ENCODE data around the gene COL4A2.

Gene COL4A2

DNA sequence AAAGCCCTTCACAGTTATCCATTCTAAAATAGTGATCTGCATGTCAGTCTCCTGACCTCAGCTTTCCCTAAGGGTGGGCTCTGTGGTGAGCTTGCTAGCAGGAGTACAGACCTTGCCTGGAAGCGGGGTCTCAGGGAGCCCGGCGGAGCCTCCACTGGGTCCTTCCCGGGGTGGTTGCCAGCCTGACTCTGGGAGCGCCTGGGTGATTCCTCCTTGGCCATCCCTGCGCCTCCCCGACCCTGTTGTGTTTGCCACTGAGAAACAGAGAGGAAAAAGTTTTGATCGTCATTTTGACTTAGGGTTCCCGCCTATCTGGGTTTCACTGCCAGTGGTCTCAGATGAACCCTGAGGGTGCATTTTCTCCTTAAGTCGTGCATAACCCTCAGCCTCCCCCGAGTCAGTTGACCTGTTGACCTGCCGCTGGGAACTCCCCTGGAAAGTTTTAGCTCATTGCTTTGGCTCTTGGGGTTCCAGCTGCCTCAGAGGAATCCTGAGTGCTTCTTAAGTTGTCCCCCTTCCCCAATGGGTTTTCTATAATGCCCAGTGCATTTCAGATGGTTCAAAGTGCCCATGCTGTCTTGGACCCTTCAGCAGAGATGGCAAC, 136.6 kb downstream of the COL4A2 start:
- no peak overlapping the region for H3K4me3 ChIP-seq (ENCODE audit: low read depth, low read length)
- no peaks in the 10 kb centered on the region for H3K9me3 ChIP-seq (ENCODE audit: control insufficient read depth, insufficient read depth, low read length)
- H3K36me3 ChIP-seq (ENCODE audit: control insufficient read depth, insufficient read depth, low read length): peaks cover 7% of the 10 kb centered on the region
- H3K4me1 ChIP-seq (ENCODE audit: control insufficient read depth, insufficient read depth, low read length): no peaks in the 10 kb centered on the region
- H3K9ac ChIP-seq (ENCODE audit: low read depth, low read length): no peak overlapping the region
- no peaks in the 10 kb centered on the region for H3K27me3 ChIP-seq (ENCODE audit: control insufficient read depth, insufficient read depth, low read length)

DNA sequence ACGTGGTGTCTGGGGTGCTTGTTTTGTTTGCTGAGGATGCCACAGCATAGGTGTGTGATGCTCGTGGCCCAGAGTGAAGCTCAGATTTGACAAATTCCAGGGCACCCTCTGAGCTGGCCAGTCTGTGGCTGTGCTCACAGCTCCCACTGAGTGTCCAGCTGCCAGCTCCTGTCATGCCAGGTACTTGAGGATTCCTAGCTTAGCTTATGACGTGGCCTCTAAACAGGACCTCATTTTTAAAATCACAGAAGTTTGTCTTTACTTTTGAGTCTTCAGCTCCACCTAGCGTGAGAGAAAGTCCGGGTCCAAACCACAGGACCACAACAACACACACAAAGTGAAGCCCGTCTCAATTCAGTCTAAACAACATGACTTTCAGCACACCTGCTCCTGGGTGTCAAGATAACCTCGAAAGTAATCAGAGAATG, 137.2 kb downstream of the COL4A2 start:
- H3K9ac ChIP-seq (ENCODE audit: low read depth, low read length): no peak overlapping the region
- H3K27me3 ChIP-seq (ENCODE audit: control insufficient read depth, insufficient read depth, low read length): no peaks in the 10 kb centered on the region
- no peaks in the 10 kb centered on the region for H3K9me3 ChIP-seq (ENCODE audit: control insufficient read depth, insufficient read depth, low read length)
- no peak overlapping the region for H3K4me3 ChIP-seq (ENCODE audit: low read depth, low read length)
- H3K36me3 ChIP-seq (ENCODE audit: control insufficient read depth, insufficient read depth, low read length): peaks cover 7% of the 10 kb centered on the region
- no peaks in the 10 kb centered on the region for H3K4me1 ChIP-seq (ENCODE audit: control insufficient read depth, insufficient read depth, low read length)

DNA sequence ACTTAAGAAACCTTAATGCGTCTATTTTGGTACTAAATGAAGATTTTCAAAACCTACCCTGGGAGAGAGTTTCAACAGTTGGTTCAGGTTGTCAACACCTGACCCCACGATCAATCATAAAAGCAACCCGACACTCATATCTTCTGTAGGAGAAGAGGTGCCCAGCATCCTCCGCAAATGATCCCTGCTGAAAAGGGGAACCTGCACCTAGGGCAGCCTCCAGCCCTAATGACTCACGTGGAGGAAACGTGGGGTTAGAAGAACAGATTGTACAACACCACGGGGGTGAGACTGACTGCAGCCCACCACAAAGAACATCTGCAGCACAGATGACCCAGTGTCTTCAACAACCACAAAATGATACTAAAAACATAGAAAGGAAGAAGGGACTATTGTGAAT, 138.1 kb downstream of the COL4A2 start:
- Histone ChIP-seq H3K4me1 (ENCODE audit: control insufficient read depth, insufficient read depth, low read length) (no peaks in the 10 kb centered on the region), H3K36me3 (ENCODE audit: control insufficient read depth, insufficient read depth, low read length) (peaks cover 7% of the 10 kb centered on the region)

GRCh38 chr13:110445722-110446574, 138.9 kb downstream of the COL4A2 start:
- no peak overlapping the region for H3K4me3 ChIP-seq (ENCODE audit: low read depth, low read length)
- peaks cover 12% of the 10 kb centered on the region for H3K36me3 ChIP-seq (ENCODE audit: control insufficient read depth, insufficient read depth, low read length)
- H3K9me3 ChIP-seq (ENCODE audit: control insufficient read depth, insufficient read depth, low read length): no peaks in the 10 kb centered on the region
- H3K27me3 ChIP-seq (ENCODE audit: control insufficient read depth, insufficient read depth, low read length): no peaks in the 10 kb centered on the region
- H3K4me1 ChIP-seq (ENCODE audit: control insufficient read depth, insufficient read depth, low read length): no peaks in the 10 kb centered on the region
- no peak overlapping the region for H3K9ac ChIP-seq (ENCODE audit: low read depth, low read length)

More for the DNA sequence above, 138.1 kb downstream of the COL4A2 start:
- no peaks in the 10 kb centered on the region for H3K27me3 ChIP-seq (ENCODE audit: control insufficient read depth, insufficient read depth, low read length)
- H3K4me3 ChIP-seq (ENCODE audit: low read depth, low read length): no peak overlapping the region
- no peaks in the 10 kb centered on the region for H3K9me3 ChIP-seq (ENCODE audit: control insufficient read depth, insufficient read depth, low read length)
- H3K9ac ChIP-seq (ENCODE audit: low read depth, low read length): no peak overlapping the region

- Histone ChIP-seq H3K36me3 (ENCODE audit: control insufficient read depth, insufficient read depth, low read length) (peaks cover 13% of the 10 kb centered on the region), H3K9me3 (ENCODE audit: control insufficient read depth, insufficient read depth, low read length) (no peaks in the 10 kb centered on the region), H3K9ac (ENCODE audit: low read depth, low read length) (no peak overlapping the region), H3K4me3 (ENCODE audit: low read depth, low read length) (no peak overlapping the region), H3K4me1 (ENCODE audit: control insufficient read depth, insufficient read depth, low read length) (no peaks in the 10 kb centered on the region), H3K27me3 (ENCODE audit: control insufficient read depth, insufficient read depth, low read length) (no peaks in the 10 kb centered on the region)
Observed at GRCh38 chr13:110446575-110446890, 139.4 kb downstream of the COL4A2 start.

DNA sequence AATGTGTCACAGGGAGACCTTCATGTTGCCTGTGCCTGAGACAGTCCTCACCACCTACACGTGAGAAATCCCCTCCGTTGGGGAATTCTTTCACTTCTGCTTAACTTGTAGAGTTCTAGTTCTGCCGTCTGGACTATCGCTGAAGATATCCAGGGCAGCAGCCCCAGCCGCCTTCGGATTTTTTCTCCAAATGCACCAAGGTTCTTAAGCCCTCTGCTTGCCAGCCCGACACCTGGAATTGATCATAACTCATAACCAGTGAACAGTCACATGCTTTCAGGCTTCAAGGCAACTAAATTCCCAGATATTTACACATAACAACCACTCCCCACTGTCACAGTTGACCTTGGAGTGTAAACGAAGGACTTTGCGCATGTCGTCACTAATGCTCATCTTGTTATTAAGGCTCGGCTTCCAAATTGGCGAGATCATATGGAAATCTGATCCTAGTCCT, 140.0 kb downstream of the COL4A2 start:
- Histone ChIP-seq H3K27me3 (ENCODE audit: control insufficient read depth, insufficient read depth, low read length) (no peaks in the 10 kb centered on the region), H3K4me3 (ENCODE audit: low read depth, low read length) (no peak overlapping the region), H3K36me3 (ENCODE audit: control insufficient read depth, insufficient read depth, low read length) (peaks cover 12% of the 10 kb centered on the region), H3K9ac (ENCODE audit: low read depth, low read length) (no peak overlapping the region), H3K9me3 (ENCODE audit: control insufficient read depth, insufficient read depth, low read length) (no peaks in the 10 kb centered on the region), H3K4me1 (ENCODE audit: control insufficient read depth, insufficient read depth, low read length) (no peaks in the 10 kb centered on the region)

- Histone ChIP-seq H3K27me3 (ENCODE audit: control insufficient read depth, insufficient read depth, low read length) (no peaks in the 10 kb centered on the region), H3K4me1 (ENCODE audit: control insufficient read depth, insufficient read depth, low read length) (no peaks in the 10 kb centered on the region), H3K4me3 (ENCODE audit: low read depth, low read length) (no peak overlapping the region), H3K36me3 (ENCODE audit: control insufficient read depth, insufficient read depth, low read length) (peaks cover 9% of the 10 kb centered on the region), H3K9me3 (ENCODE audit: control insufficient read depth, insufficient read depth, low read length) (no peaks in the 10 kb centered on the region), H3K9ac (ENCODE audit: low read depth, low read length) (no peak overlapping the region)
Observed at GRCh38 chr13:110447801-110448200, 140.7 kb downstream of the COL4A2 start.

GRCh38 chr13:110448230-110448629, 141.1 kb downstream of the COL4A2 start:
- H3K36me3 ChIP-seq (ENCODE audit: control insufficient read depth, insufficient read depth, low read length): peaks cover 9% of the 10 kb centered on the region
- no peaks in the 10 kb centered on the region for H3K4me1 ChIP-seq (ENCODE audit: control insufficient read depth, insufficient read depth, low read length)
- no peaks in the 10 kb centered on the region for H3K9me3 ChIP-seq (ENCODE audit: control insufficient read depth, insufficient read depth, low read length)
- no peak overlapping the region for H3K9ac ChIP-seq (ENCODE audit: low read depth, low read length)
- H3K27me3 ChIP-seq (ENCODE audit: control insufficient read depth, insufficient read depth, low read length): no peaks in the 10 kb centered on the region
- no peak overlapping the region for H3K4me3 ChIP-seq (ENCODE audit: low read depth, low read length)

DNA sequence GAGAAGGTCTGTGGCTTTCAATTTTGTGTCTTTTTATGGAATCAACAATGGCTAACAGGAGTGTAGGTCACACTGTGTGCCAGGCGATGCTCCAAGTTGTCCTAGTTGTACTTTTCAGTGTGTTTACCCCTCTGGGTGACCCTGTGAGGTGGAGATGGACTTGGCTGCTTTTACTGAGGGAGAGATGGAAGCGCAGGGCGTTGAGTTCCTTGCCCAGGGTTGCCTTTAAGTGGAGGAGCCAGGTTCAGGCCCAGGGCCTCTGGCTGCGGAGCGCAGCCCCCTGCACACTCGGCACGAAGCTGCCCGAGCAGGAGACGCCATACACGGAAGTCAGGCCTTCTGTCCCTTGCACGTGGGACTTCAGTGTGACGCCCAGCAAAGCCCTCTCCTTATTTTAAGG, 141.6 kb downstream of the COL4A2 start:
- H3K27me3 ChIP-seq (ENCODE audit: control insufficient read depth, insufficient read depth, low read length): no peaks in the 10 kb centered on the region
- no peak overlapping the region for H3K9ac ChIP-seq (ENCODE audit: low read depth, low read length)
- no peaks in the 10 kb centered on the region for H3K9me3 ChIP-seq (ENCODE audit: control insufficient read depth, insufficient read depth, low read length)
- peaks cover 3% of the 10 kb centered on the region for H3K4me1 ChIP-seq (ENCODE audit: control insufficient read depth, insufficient read depth, low read length)
- H3K4me3 ChIP-seq (ENCODE audit: low read depth, low read length): no peak overlapping the region
- peaks cover 9% of the 10 kb centered on the region for H3K36me3 ChIP-seq (ENCODE audit: control insufficient read depth, insufficient read depth, low read length)

GRCh38 chr13:110449219-110450015, 142.3 kb downstream of the COL4A2 start:
- Histone ChIP-seq H3K4me3 (ENCODE audit: low read depth, low read length) (no peak overlapping the region), H3K4me1 (ENCODE audit: control insufficient read depth, insufficient read depth, low read length) (peaks cover 10% of the 10 kb centered on the region), H3K9ac (ENCODE audit: low read depth, low read length) (no peak overlapping the region), H3K9me3 (ENCODE audit: control insufficient read depth, insufficient read depth, low read length) (no peaks in the 10 kb centered on the region), H3K36me3 (ENCODE audit: control insufficient read depth, insufficient read depth, low read length) (peaks cover 9% of the 10 kb centered on the region), H3K27me3 (ENCODE audit: control insufficient read depth, insufficient read depth, low read length) (no peaks in the 10 kb centered on the region)

- Histone ChIP-seq H3K9ac (ENCODE audit: low read depth, low read length) (no peak overlapping the region), H3K27me3 (ENCODE audit: control insufficient read depth, insufficient read depth, low read length) (no peaks in the 10 kb centered on the region), H3K4me1 (ENCODE audit: control insufficient read depth, insufficient read depth, low read length) (peaks cover 10% of the 10 kb centered on the region), H3K9me3 (ENCODE audit: control insufficient read depth, insufficient read depth, low read length) (no peaks in the 10 kb centered on the region), H3K4me3 (ENCODE audit: low read depth, low read length) (no peak overlapping the region), H3K36me3 (ENCODE audit: control insufficient read depth, insufficient read depth, low read length) (peaks cover 9% of the 10 kb centered on the region)
Observed at GRCh38 chr13:110450016-110450900, 143.2 kb downstream of the COL4A2 start.

Measured in iPS-15b (cell line).